DND-41 (cell line): Measurements from ENCODE around the gene UBA5.

Source experiments
- ATAC-seq: fragments of 200-7000 bp; cut with Tn5 transposase; 3 replicates; pipeline ENCODE4 v1.9.1; 2021; ENCODE audit warnings: low read depth; ENCODE audit not compliant: insufficient read depth
- DNase-seq: peaks from one replicate; pipeline ENCODE4 v3.0.0-alpha.2; 2020
- H2AFZ ChIP-seq: 2 replicates; pipeline ENCODE4 v1.6.0; 2012; ENCODE audit warnings: low read depth, low read length
- H3K27ac ChIP-seq: 2 replicates; pipeline ENCODE4 v1.5.1; 2012; ENCODE audit warnings: low read length, inconsistent platforms
- H3K27me3 ChIP-seq: fragments of 200-600 bp; sonication (generic); 2 replicates; pipeline ENCODE4 v1.6.0; 2012; ENCODE audit warnings: low read length, mild to moderate bottlenecking, inconsistent platforms; ENCODE audit not compliant: insufficient read depth, poor library complexity
- H3K36me3 ChIP-seq: 2 replicates; pipeline ENCODE4 v1.5.1; 2012; ENCODE audit warnings: low read length, inconsistent platforms; ENCODE audit not compliant: insufficient read depth
- H3K4me1 ChIP-seq: 2 replicates; pipeline ENCODE4 v1.5.1; 2012; ENCODE audit warnings: mild to moderate bottlenecking, low read length; ENCODE audit not compliant: insufficient read depth
- H3K4me2 ChIP-seq: 2 replicates; pipeline ENCODE4 v1.6.0; 2012; ENCODE audit warnings: mild to moderate bottlenecking, moderate library complexity, low read length, inconsistent platforms; ENCODE audit not compliant: insufficient read depth
- H3K4me3 ChIP-seq, 2 experiments: fragments of 200-600 bp in 1 of 2; shearing (Covaris generic) in 1 of 2; 2 replicates each; pipeline ENCODE4 v1.5.1; 2012 to 2016; ENCODE audit warnings: inconsistent platforms in 2 of 2, low read length in 2 of 2, mild to moderate bottlenecking in 2 of 2, low read depth in 1 of 2, moderate library complexity in 1 of 2
- H3K79me2 ChIP-seq: 2 replicates; pipeline ENCODE4 v1.6.0; 2012; ENCODE audit warnings: low read length, inconsistent platforms; ENCODE audit not compliant: insufficient read depth
- H3K9ac ChIP-seq: 2 replicates; pipeline ENCODE4 v1.6.0; 2012; ENCODE audit warnings: low read depth, mild to moderate bottlenecking, inconsistent platforms, low read length, moderate library complexity
- H3K9me3 ChIP-seq: 2 replicates; pipeline ENCODE4 v1.5.1; 2012; ENCODE audit warnings: low read length, moderate library complexity, mild to moderate bottlenecking, inconsistent platforms; ENCODE audit not compliant: insufficient read depth, severe bottlenecking
- H4K20me1 ChIP-seq: 2 replicates; pipeline ENCODE4 v1.6.0; 2012; ENCODE audit warnings: low read length; ENCODE audit not compliant: insufficient read depth
- EZH2 ChIP-seq: IDR thresholded peaks from 3 replicates; pipeline ENCODE4 v1.6.1; 2012; ENCODE audit warnings: borderline replicate concordance, low read depth, mild to moderate bottlenecking, moderate library complexity, low read length, inconsistent platforms; ENCODE audit not compliant: severe bottlenecking
- TF ChIP-seq, protein P1 (sequence below): IDR thresholded peaks from 2 replicates; pipeline ENCODE4 v1.5.1; 2012; ENCODE audit warnings: borderline replicate concordance, low read length, moderate library complexity, mild to moderate bottlenecking; ENCODE audit not compliant: poor library complexity, severe bottlenecking; ENCODE audit errors: extremely low read depth

UBA5 gene

GRCh38 chr3:132657869-132658747 is 2.0 kb upstream of the UBA5 start:
- no peaks in the 10 kb centered on the region for H4K20me1 ChIP-seq
- ATAC-seq (no peak), DNase-seq (no peak)
- H2AFZ ChIP-seq = no peak overlapping the region
- peak overlapping the region in 1 of 2 experiments; percentile 99; a peak in 1 of 4 replicates for H3K4me3 ChIP-seq
- no peak overlapping the region for H3K9ac ChIP-seq
- peaks cover 6% of the 10 kb centered on the region for H3K36me3 ChIP-seq
- H3K27me3 ChIP-seq = no peaks in the 10 kb centered on the region
- H3K4me1 ChIP-seq = peaks cover 47% of the 10 kb centered on the region
- H3K27ac ChIP-seq = no peak overlapping the region
- TF ChIP-seq, protein P1, sequence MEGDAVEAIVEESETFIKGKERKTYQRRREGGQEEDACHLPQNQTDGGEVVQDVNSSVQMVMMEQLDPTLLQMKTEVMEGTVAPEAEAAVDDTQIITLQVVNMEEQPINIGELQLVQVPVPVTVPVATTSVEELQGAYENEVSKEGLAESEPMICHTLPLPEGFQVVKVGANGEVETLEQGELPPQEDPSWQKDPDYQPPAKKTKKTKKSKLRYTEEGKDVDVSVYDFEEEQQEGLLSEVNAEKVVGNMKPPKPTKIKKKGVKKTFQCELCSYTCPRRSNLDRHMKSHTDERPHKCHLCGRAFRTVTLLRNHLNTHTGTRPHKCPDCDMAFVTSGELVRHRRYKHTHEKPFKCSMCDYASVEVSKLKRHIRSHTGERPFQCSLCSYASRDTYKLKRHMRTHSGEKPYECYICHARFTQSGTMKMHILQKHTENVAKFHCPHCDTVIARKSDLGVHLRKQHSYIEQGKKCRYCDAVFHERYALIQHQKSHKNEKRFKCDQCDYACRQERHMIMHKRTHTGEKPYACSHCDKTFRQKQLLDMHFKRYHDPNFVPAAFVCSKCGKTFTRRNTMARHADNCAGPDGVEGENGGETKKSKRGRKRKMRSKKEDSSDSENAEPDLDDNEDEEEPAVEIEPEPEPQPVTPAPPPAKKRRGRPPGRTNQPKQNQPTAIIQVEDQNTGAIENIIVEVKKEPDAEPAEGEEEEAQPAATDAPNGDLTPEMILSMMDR = no peak
- no peak for TF ChIP-seq EZH2
- peaks cover 46% of the 10 kb centered on the region for H3K79me2 ChIP-seq
- H3K9me3 ChIP-seq = no peaks in the 10 kb centered on the region
- peak overlapping the region; percentile 97; the same call in 1 of the 2 replicates for H3K4me2 ChIP-seq

DNA sequence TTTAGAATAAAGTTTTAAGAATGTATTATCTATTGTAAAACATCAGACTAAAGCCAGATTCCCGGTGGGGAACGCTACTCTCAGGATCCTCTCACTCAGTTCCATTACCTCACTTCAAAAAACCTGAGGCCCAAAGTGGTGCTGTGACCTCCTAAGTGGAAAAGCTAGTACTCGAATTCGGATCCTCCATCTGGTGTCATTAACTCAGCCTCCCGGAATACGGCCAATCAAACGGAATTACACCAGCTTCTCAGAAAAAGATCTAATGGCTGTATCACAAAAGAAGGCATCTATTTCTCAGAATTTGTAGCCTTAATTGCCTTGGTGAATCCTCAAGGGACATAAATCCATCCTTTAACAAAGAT is 1.1 kb upstream of the UBA5 start:
- DNase-seq (no peak), ATAC-seq (no peak)
- Histone ChIP-seq H3K4me2 (peak overlapping the region; percentile 97), H3K4me1 (peaks cover 52% of the 10 kb centered on the region), H3K9me3 (no peaks in the 10 kb centered on the region), H3K9ac (peak overlapping the region; percentile 96), H3K27ac (peak overlapping the region; percentile 90; the same call in 1 of the 2 replicates), H4K20me1 (0 out of 2 replicates have a peak, but pooled peaks cover 2% of the 10 kb centered on the region), H3K36me3 (peaks cover 12% of the 10 kb centered on the region), H3K27me3 (no peaks in the 10 kb centered on the region), H3K4me3 (peak overlapping the region; percentile 92 to 99), H2AFZ (peak overlapping the region; percentile 97), H3K79me2 (peaks cover 54% of the 10 kb centered on the region)
- TF ChIP-seq EZH2 = no peak
- TF ChIP-seq, protein P1 = no peak

GRCh38 chr3:132659365-132660051 is 621 bp upstream of the UBA5 start, which contains the start of gene ACAD11:
Gene ACAD11 (minus strand): TSS chr3:132659809. CDS start chr3:132659751, 58 bp downstream.
- TF ChIP-seq, protein P1 = peak; percentile 61
- no peak for TF ChIP-seq EZH2
- peak within 1 kb of the TSS; percentile 97 for H3K4me2 ChIP-seq
- peak; percentile 46 for DNase-seq
- H3K79me2 ChIP-seq = peaks cover 59% of the 10 kb centered on the region
- H3K4me3 ChIP-seq = peak within 1 kb of the TSS; percentile 92 to 99
- peak within 1 kb of the TSS; percentile 96 for H3K9ac ChIP-seq
- 0 out of 2 replicates have a peak, but pooled peaks cover 2% of the 10 kb centered on the region for H4K20me1 ChIP-seq
- ATAC-seq = peak; percentile 33
- peaks cover 52% of the 10 kb centered on the region for H3K4me1 ChIP-seq
- H3K27me3 ChIP-seq = no peaks in the 10 kb centered on the region
- peaks cover 12% of the 10 kb centered on the region for H3K36me3 ChIP-seq
- H3K27ac ChIP-seq = peak within 1 kb of the TSS; percentile 90
- H3K9me3 ChIP-seq = no peaks in the 10 kb centered on the region
- H2AFZ ChIP-seq = peak within 1 kb of the TSS; percentile 97
